Left lung (tissue), 10 donors: Measurements from ENCODE around the gene TGFBI. TPM values are rescaled to one million over a fixed set of nuclear protein-coding genes. Genes with fewer than 3 reads are reported as not detected.

Experiments used
- ATAC-seq: fragments of 200-7000 bp; cut with Tn5 transposase; one replicate; pipeline ENCODE4 v1.9.1; 2020; ENCODE audit warnings: moderate library complexity
- DNase-seq, 4 donors: peaks; one replicate each; pipeline ENCODE4 v3.0.0-alpha.2; 2013 to 2020
- H3K27ac ChIP-seq, 2 donors: fragments of 200-600 bp; sonication (generic) in 1 of 2; one replicate each; pipeline versions ENCODE4 v1.5.0 to v1.8.0; 2020 to 2021
- H3K27me3 ChIP-seq, 2 donors: fragments of 200-600 bp; sonication (generic) in 1 of 2; one replicate each; pipeline versions ENCODE4 v1.5.0 to v1.8.0; 2020 to 2021
- H3K36me3 ChIP-seq, 2 donors: fragments of 200-600 bp; sonication (generic) in 1 of 2; one replicate each; pipeline versions ENCODE4 v1.5.0 to v1.8.0; 2020 to 2021
- H3K4me1 ChIP-seq, 2 donors: fragments of 200-600 bp; one replicate each; pipeline ENCODE4 v1.8.0; 2021
- H3K4me3 ChIP-seq, 2 donors: fragments of 200-600 bp; sonication (generic) in 1 of 2; one replicate each; pipeline versions ENCODE4 v1.5.0 to v1.8.0; 2020 to 2021; ENCODE audit warnings: mild to moderate bottlenecking in 1 of 2
- H3K9me3 ChIP-seq, 2 donors: fragments of 200-600 bp; sonication (generic) in 1 of 2; one replicate each; pipeline versions ENCODE4 v1.5.0 to v1.8.0; 2020 to 2021
- intact Hi-C, 2 donors: fragments of 100-400 bp; cut with DNase I; formaldehyde crosslinking; loops; one replicate each; pipeline versions ENCODE4 v1.11.2 to v1.14.2; 2022
- polyA plus RNA-seq, 6 donors: library from polyadenylated mRNA; unstranded; fragments of 120-200 nt; gene quantifications; one replicate each; pipeline ENCODE4 v1.2.1, GENCODE V29; 2013; ENCODE audit not compliant: insufficient read length in 6 of 6
- total RNA-seq, 2 donors: library from RNA; stranded (reverse); fragmentation: NEBNext Ultra II Directional; extraction: Animal tissue kit (Norgen Biotek cat#: 25700); gene quantifications; one replicate each; pipeline ENCODE4 v1.2.1, GENCODE V29; 2021
- TF ChIP-seq, protein P1 (sequence below), 2 donors: fragments of 200-600 bp; sonication (generic) in 1 of 2; IDR thresholded peaks; one replicate each; pipeline versions ENCODE4 v1.5.0 to v1.8.0; 2021; ENCODE audit warnings: antibody characterized with exemption in 2 of 2
- donor health status: DM: no; HTN: yes; CAD: no.
- donor health status: DM: no; HTN: no; CAD: no.

Gene TGFBI
- total and polyA plus RNA-seq, 8 donors, result 124 to 222 (median 146) TPM

- TF ChIP-seq, protein P1, sequence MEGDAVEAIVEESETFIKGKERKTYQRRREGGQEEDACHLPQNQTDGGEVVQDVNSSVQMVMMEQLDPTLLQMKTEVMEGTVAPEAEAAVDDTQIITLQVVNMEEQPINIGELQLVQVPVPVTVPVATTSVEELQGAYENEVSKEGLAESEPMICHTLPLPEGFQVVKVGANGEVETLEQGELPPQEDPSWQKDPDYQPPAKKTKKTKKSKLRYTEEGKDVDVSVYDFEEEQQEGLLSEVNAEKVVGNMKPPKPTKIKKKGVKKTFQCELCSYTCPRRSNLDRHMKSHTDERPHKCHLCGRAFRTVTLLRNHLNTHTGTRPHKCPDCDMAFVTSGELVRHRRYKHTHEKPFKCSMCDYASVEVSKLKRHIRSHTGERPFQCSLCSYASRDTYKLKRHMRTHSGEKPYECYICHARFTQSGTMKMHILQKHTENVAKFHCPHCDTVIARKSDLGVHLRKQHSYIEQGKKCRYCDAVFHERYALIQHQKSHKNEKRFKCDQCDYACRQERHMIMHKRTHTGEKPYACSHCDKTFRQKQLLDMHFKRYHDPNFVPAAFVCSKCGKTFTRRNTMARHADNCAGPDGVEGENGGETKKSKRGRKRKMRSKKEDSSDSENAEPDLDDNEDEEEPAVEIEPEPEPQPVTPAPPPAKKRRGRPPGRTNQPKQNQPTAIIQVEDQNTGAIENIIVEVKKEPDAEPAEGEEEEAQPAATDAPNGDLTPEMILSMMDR (IDR thresholded peaks at IDR 0.05), result no peak
- DNase-seq (peak in 1 of 4 donors; percentile 63), ATAC-seq (peak; percentile 66)
- intact Hi-C loops, result no loop called here
- H3K27ac ChIP-seq, result no peak overlapping the region
- H3K4me1 ChIP-seq, result peaks cover 0 to 11% of the 10 kb centered on the region in 2 donors
- H3K4me3 ChIP-seq, result no peak overlapping the region
- H3K36me3 ChIP-seq, result peaks cover 0 to 48% of the 10 kb centered on the region in 2 donors
- H3K27me3 ChIP-seq, result no peaks in the 10 kb centered on the region
- no peaks in the 10 kb centered on the region for H3K9me3 ChIP-seq
Observed at GRCh38 chr5:136047858-136048257, 19.1 kb downstream of the TGFBI start.

DNA sequence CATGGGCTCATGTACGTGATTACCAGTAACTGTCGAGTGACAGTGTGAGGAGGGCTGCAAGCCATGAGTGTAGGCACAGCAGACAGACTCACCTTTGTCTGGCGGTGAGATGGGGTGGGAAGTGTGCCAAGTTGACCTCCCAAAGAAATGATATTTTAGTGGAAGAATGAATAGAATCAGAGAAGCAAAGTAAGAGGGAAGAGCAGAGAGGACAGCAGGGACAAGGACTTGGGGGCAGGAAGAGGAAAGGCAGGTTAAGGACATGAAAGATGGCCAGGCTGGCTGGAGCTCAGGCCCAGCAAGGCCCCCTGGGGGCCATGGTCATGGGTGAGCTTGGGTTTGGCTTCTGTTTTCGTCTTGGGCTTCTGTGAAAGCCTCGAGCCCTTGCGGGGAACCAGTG is 20.2 kb downstream of the TGFBI start:
- peaks cover 0 to 47% of the 10 kb centered on the region in 2 donors for H3K36me3 ChIP-seq
- peak in 1 of 4 donors; percentile 26 for DNase-seq
- TF ChIP-seq, protein P1 (IDR thresholded peaks at IDR 0.05), result no peak

GRCh38 chr5:136051486-136052220 is 22.9 kb downstream of the TGFBI start:
- H3K4me1 ChIP-seq, result peaks cover 5 to 9% of the 10 kb centered on the region in 2 donors
- no peaks in the 10 kb centered on the region for H3K27me3 ChIP-seq
- peaks cover 0 to 59% of the 10 kb centered on the region in 2 donors for H3K36me3 ChIP-seq
- no peaks in the 10 kb centered on the region for H3K9me3 ChIP-seq
- H3K27ac ChIP-seq, result no peak overlapping the region
- intact Hi-C loops, result no loop called here
- ATAC-seq, result no peak
- TF ChIP-seq, protein P1 (IDR thresholded peaks at IDR 0.05), result no peak
- H3K4me3 ChIP-seq, result no peak overlapping the region
- DNase-seq, result peak in 1 of 4 donors; percentile 27

More for the DNA sequence above, 20.2 kb downstream of the TGFBI start:
- intact Hi-C loops, result no loop called here
- Histone ChIP-seq H3K4me1 (peaks cover 5 to 9% of the 10 kb centered on the region in 2 donors), H3K27ac (no peak overlapping the region), H3K27me3 (no peaks in the 10 kb centered on the region), H3K4me3 (no peak overlapping the region), H3K9me3 (no peaks in the 10 kb centered on the region)
- no peak for ATAC-seq

GRCh38 chr5:136052692-136053335 is 24.0 kb downstream of the TGFBI start:
- Histone ChIP-seq H3K27me3 (no peaks in the 10 kb centered on the region), H3K4me1 (peaks cover 4 to 5% of the 10 kb centered on the region in 2 donors), H3K27ac (no peak overlapping the region), H3K36me3 (peaks cover 0 to 60% of the 10 kb centered on the region in 2 donors), H3K4me3 (no peak overlapping the region), H3K9me3 (no peaks in the 10 kb centered on the region)
- DNase-seq, result no peak
- ATAC-seq, result no peak
- TF ChIP-seq, protein P1 (IDR thresholded peaks at IDR 0.05), result no peak
- intact Hi-C loops, result no loop called here
